RWPE2 (cell line): ENCODE data around the gene TBC1D2.
A peak's percentile ranks its signal among the peaks of the same experiment; 100 is the strongest.
"Not testable (repeated sequence)": the region's sequence is repeated elsewhere in the genome, so short reads cannot be mapped to it uniquely, and the experiment has no call there.

ENCODE experiments used
- ATAC-seq: fragments of 200-7000 bp; cut with Tn5 transposase; 3 replicates; pipeline ENCODE4 v1.9.1; 2021; ENCODE audit warnings: low read depth
- DNase-seq: peaks from one replicate; pipeline ENCODE4 v3.0.0-alpha.2; 2020; ENCODE audit warnings: low spot score
- H3K27ac ChIP-seq: fragments of 450-650 bp; 2 replicates; pipeline ENCODE4 v1.5.1; 2017; ENCODE audit warnings: mild to moderate bottlenecking; ENCODE audit not compliant: poor library complexity, severe bottlenecking
- H3K27me3 ChIP-seq: fragments of 250-450 bp; sonication (Bioruptor Pico); 2 replicates; pipeline ENCODE4 v1.5.1; 2021; ENCODE audit warnings: mild to moderate bottlenecking, moderate library complexity; ENCODE audit not compliant: insufficient read depth, poor library complexity, severe bottlenecking
- H3K36me3 ChIP-seq: fragments of 250-450 bp; sonication (Bioruptor Pico); 2 replicates; pipeline ENCODE4 v1.5.1; 2020; ENCODE audit warnings: low read depth, mild to moderate bottlenecking, moderate library complexity
- H3K4me1 ChIP-seq: fragments of 250-450 bp; sonication (Bioruptor Pico); 2 replicates; pipeline ENCODE4 v1.5.1; 2021; ENCODE audit warnings: mild to moderate bottlenecking, moderate library complexity; ENCODE audit not compliant: insufficient read depth, poor library complexity, severe bottlenecking
- H3K4me3 ChIP-seq: fragments of 250-450 bp; sonication (Bioruptor Pico); 2 replicates; pipeline ENCODE4 v1.5.1; 2021; ENCODE audit warnings: mild to moderate bottlenecking, moderate library complexity; ENCODE audit not compliant: severe bottlenecking
- H3K9me3 ChIP-seq: fragments of 250-450 bp; sonication (Bioruptor Pico); 2 replicates; pipeline ENCODE4 v1.5.1; 2021; ENCODE audit warnings: mild to moderate bottlenecking, moderate library complexity; ENCODE audit not compliant: severe bottlenecking
- CTCF ChIP-seq: fragments of 450-650 bp; IDR thresholded peaks from one replicate; pipeline ENCODE4 v1.5.1; 2017; ENCODE audit warnings: mild to moderate bottlenecking, moderate library complexity; ENCODE audit not compliant: poor library complexity, severe bottlenecking

Gene TBC1D2

GRCh38 chr9:98175028-98175569 lies 80.3 kb downstream of the TBC1D2 start:
- Histone ChIP-seq H3K36me3 (peaks cover 7% of the 10 kb centered on the region), H3K4me1 (peaks cover under 1% of the 10 kb centered on the region), H3K9me3 (no peaks in the 10 kb centered on the region), H3K4me3 (no peak overlapping the region), H3K27me3 (no peaks in the 10 kb centered on the region), H3K27ac (no peak overlapping the region)
- DNase-seq, result no peak
- ATAC-seq, result no peak
- TF ChIP-seq CTCF, result no peak

- H3K27ac ChIP-seq, H3K4me3 ChIP-seq, ATAC-seq, H3K36me3 ChIP-seq, H3K9me3 ChIP-seq, DNase-seq, H3K4me1 ChIP-seq, H3K27me3 ChIP-seq: not testable (repeated sequence)
Measured at GRCh38 chr9:98174502-98174918, 80.9 kb downstream of the TBC1D2 start.

- TF ChIP-seq CTCF, result no peak
- Histone ChIP-seq H3K4me1 (peaks cover 19% of the 10 kb centered on the region), H3K36me3 (no peaks in the 10 kb centered on the region), H3K27ac (peak overlapping the region; percentile 27), H3K27me3 (no peaks in the 10 kb centered on the region), H3K9me3 (no peaks in the 10 kb centered on the region), H3K4me3 (no peak overlapping the region)
- ATAC-seq (no peak), DNase-seq (no peak)
Measured at GRCh38 chr9:98173181-98173580, 82.3 kb downstream of the TBC1D2 start.

GRCh38 chr9:98172604-98173003 lies 82.8 kb downstream of the TBC1D2 start:
- peaks cover 23% of the 10 kb centered on the region for H3K4me1 ChIP-seq
- ATAC-seq, result peak; percentile 68
- H3K36me3 ChIP-seq, result no peaks in the 10 kb centered on the region
- TF ChIP-seq CTCF, result no peak
- peak overlapping the region; percentile 27 for H3K27ac ChIP-seq
- no peaks in the 10 kb centered on the region for H3K27me3 ChIP-seq
- H3K9me3 ChIP-seq, result no peaks in the 10 kb centered on the region
- no peak overlapping the region for H3K4me3 ChIP-seq
- no peak for DNase-seq

- ATAC-seq (no peak), DNase-seq (no peak)
- no peaks in the 10 kb centered on the region for H3K27me3 ChIP-seq
- no peak overlapping the region for H3K27ac ChIP-seq
- TF ChIP-seq CTCF, result no peak
- H3K9me3 ChIP-seq, result no peaks in the 10 kb centered on the region
- no peak overlapping the region for H3K4me3 ChIP-seq
- H3K36me3 ChIP-seq, result no peaks in the 10 kb centered on the region; the same call in 1 of the 2 replicates
- H3K4me1 ChIP-seq, result peaks cover 23% of the 10 kb centered on the region
Measured at GRCh38 chr9:98171176-98171925, 84.1 kb downstream of the TBC1D2 start.
